Endothelial cell (in vitro differentiated cells): ENCODE measurements around the gene FBXO48. TPM values are rescaled to one million over a fixed set of nuclear protein-coding genes. Genes with fewer than 3 reads are reported as not detected.

Experiments
- DNase-seq: peaks from one replicate; pipeline ENCODE4 v3.0.0; 2021; ENCODE audit warnings: low spot score
- H3K27ac Mint-ChIP-seq: one replicate; pipeline ENCODE4 v1.8.0; 2021; ENCODE audit warnings: mixed read lengths, inconsistent platforms; ENCODE audit not compliant: unreplicated experiment
- H3K27me3 Mint-ChIP-seq: one replicate; pipeline ENCODE4 v1.8.0; 2021; ENCODE audit warnings: mild to moderate bottlenecking, moderate library complexity, mixed read lengths, inconsistent platforms; ENCODE audit not compliant: unreplicated experiment
- H3K36me3 Mint-ChIP-seq: one replicate; pipeline ENCODE4 v1.8.0; 2021; ENCODE audit warnings: mild to moderate bottlenecking, low read depth, mixed read lengths, inconsistent platforms; ENCODE audit not compliant: unreplicated experiment
- H3K4me1 Mint-ChIP-seq: one replicate; pipeline ENCODE4 v1.8.0; 2021; ENCODE audit warnings: mild to moderate bottlenecking, mixed read lengths, inconsistent platforms; ENCODE audit not compliant: unreplicated experiment
- H3K4me3 Mint-ChIP-seq: one replicate; pipeline ENCODE4 v1.8.0; 2021; ENCODE audit warnings: mild to moderate bottlenecking, mixed read lengths, inconsistent platforms; ENCODE audit not compliant: unreplicated experiment
- H3K9me3 Mint-ChIP-seq: one replicate; pipeline ENCODE4 v1.8.0; 2021; ENCODE audit warnings: mixed read lengths, inconsistent platforms; ENCODE audit not compliant: unreplicated experiment
- total RNA-seq: library from RNA; stranded (reverse); fragmentation: NEBNext Ultra II Directional; extraction: Animal tissue kit (Norgen Biotek cat#: 25700); gene quantifications from one replicate; pipeline ENCODE4 v1.2.1, GENCODE V29; 2021; ENCODE audit not compliant: unreplicated experiment
- TF ChIP-seq, protein P1 (sequence below): fragments of 200-600 bp; sonication (generic); IDR thresholded peaks from one replicate; pipeline ENCODE4 v1.5.0; 2021; ENCODE audit warnings: antibody characterized with exemption; ENCODE audit not compliant: unreplicated experiment

Gene FBXO48
- total RNA-seq, 1 donor from 2014 or later: 1.6 TPM

DNA sequence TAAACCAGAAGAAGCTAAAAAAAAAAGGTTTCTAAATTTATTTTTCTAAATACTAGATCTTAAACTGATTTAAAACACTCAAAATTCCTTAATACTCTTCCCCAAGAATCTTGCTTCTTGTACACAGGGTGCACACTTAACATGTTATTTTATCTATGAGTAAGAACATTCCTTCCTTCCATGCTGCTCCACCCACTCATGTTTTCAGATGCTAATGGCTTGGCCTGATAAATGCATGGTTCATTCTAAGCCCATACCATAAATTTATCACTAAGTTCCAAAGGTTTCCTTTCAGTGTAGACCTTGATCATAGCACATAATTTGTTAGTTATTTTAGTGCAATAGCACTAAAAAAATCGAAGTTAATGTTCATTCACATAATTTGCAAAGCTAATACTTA, 8.1 kb downstream of the FBXO48 start:
- Mint-ChIP-seq H3K4me3 (no peak overlapping the region), H3K36me3 (no peaks in the 10 kb centered on the region), H3K27ac (no peak overlapping the region), H3K4me1 (no peaks in the 10 kb centered on the region), H3K27me3 (no peaks in the 10 kb centered on the region), H3K9me3 (no peaks in the 10 kb centered on the region)
- TF ChIP-seq, protein P1, sequence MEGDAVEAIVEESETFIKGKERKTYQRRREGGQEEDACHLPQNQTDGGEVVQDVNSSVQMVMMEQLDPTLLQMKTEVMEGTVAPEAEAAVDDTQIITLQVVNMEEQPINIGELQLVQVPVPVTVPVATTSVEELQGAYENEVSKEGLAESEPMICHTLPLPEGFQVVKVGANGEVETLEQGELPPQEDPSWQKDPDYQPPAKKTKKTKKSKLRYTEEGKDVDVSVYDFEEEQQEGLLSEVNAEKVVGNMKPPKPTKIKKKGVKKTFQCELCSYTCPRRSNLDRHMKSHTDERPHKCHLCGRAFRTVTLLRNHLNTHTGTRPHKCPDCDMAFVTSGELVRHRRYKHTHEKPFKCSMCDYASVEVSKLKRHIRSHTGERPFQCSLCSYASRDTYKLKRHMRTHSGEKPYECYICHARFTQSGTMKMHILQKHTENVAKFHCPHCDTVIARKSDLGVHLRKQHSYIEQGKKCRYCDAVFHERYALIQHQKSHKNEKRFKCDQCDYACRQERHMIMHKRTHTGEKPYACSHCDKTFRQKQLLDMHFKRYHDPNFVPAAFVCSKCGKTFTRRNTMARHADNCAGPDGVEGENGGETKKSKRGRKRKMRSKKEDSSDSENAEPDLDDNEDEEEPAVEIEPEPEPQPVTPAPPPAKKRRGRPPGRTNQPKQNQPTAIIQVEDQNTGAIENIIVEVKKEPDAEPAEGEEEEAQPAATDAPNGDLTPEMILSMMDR: no peak
- no peak for DNase-seq

DNA sequence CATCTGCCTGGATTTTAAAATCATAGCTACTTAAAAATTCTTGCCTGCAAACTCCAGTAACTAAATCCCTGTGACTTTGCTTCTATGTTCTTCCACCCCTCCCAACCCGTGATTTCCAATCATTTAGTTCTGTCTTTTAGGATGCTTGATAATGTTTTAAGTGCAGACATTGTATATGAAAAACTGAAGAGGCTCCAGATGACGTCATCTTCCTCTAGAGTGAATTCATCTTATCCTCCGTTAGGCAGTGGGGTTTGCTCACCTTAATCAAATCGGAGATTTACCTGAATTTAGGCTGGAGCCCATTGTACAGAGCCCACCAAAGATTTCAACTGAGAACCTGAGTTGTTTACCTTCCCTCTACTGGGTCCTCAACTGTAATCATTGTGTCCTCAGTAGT, 10.9 kb downstream of the FBXO48 start:
- no peaks in the 10 kb centered on the region for H3K36me3 Mint-ChIP-seq
- DNase-seq: no peak
- TF ChIP-seq, protein P1: no peak
- no peak overlapping the region for H3K4me3 Mint-ChIP-seq
- no peaks in the 10 kb centered on the region for H3K27me3 Mint-ChIP-seq
- no peaks in the 10 kb centered on the region for H3K9me3 Mint-ChIP-seq
- no peaks in the 10 kb centered on the region for H3K4me1 Mint-ChIP-seq
- no peak overlapping the region for H3K27ac Mint-ChIP-seq

- H3K27ac Mint-ChIP-seq: no peak overlapping the region
- H3K9me3 Mint-ChIP-seq: no peaks in the 10 kb centered on the region
- TF ChIP-seq, protein P1: no peak
- DNase-seq: no peak
- H3K27me3 Mint-ChIP-seq: no peaks in the 10 kb centered on the region
- no peak overlapping the region for H3K4me3 Mint-ChIP-seq
- H3K4me1 Mint-ChIP-seq: no peaks in the 10 kb centered on the region
- H3K36me3 Mint-ChIP-seq: no peaks in the 10 kb centered on the region
These were observed 12.4 kb downstream of the FBXO48 start for GRCh38 chr2:68454719-68455118.

- H3K36me3 Mint-ChIP-seq: no peaks in the 10 kb centered on the region
- H3K27ac Mint-ChIP-seq: no peak overlapping the region
- TF ChIP-seq, protein P1: no peak
- no peak overlapping the region for H3K4me3 Mint-ChIP-seq
- H3K27me3 Mint-ChIP-seq: no peaks in the 10 kb centered on the region
- H3K9me3 Mint-ChIP-seq: no peaks in the 10 kb centered on the region
- DNase-seq: no peak
- H3K4me1 Mint-ChIP-seq: no peaks in the 10 kb centered on the region
These were observed 13.2 kb downstream of the FBXO48 start for GRCh38 chr2:68453761-68454360.

DNA sequence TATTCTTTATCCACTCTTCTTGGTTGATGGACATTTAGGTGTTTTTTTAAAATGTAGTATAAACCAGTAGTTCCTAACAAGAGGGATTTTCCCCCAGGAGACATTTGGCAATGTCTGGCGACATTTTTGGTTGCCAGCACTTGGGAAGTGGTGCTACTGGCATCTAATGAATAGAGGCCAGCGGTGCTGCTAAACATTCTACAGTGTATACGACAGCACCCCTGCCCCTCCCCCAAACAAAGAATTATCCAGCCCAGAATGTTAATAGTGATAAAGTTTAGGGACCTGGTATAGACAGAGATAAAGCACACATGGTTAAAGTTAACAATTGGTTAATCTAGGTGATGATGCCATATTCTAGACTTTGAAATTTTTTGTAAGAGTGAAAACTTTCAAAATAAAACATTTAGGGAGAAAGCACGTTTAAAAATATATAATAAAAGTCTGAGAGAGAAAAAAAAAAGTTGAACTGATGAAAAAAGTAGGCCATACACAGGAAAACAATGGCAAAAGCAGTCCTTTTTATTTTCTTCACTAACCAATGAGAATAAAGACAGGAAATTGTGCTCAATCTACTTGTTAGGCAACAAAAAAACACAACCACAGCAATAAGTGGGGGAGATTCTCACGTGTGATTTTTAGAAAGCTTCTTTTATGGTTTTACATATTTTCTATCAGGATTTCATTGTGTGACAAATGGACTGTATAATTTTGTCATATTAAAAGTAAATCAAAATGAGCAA, 14.8 kb downstream of the FBXO48 start:
- TF ChIP-seq, protein P1: no peak

More for the DNA sequence above, 14.8 kb downstream of the FBXO48 start:
- no peak for DNase-seq
- no peaks in the 10 kb centered on the region for H3K27me3 Mint-ChIP-seq
- H3K27ac Mint-ChIP-seq: no peak overlapping the region
- no peak overlapping the region for H3K4me3 Mint-ChIP-seq
- H3K4me1 Mint-ChIP-seq: no peaks in the 10 kb centered on the region
- no peaks in the 10 kb centered on the region for H3K36me3 Mint-ChIP-seq
- no peaks in the 10 kb centered on the region for H3K9me3 Mint-ChIP-seq
